Cardiac fibroblast (primary cell): ENCODE measurements around the gene GIMAP8.
A peak's percentile ranks its signal among the peaks of the same experiment; 100 is the strongest.

ENCODE experiments used
- DNase-seq, 2 donors: peaks; one replicate each; pipeline versions ENCODE4 v3.0.0 to v3.0.0-alpha.2; 2010; ENCODE audit warnings: low read depth in 2 of 2
- H3K4me3 ChIP-seq, 2 donors: replicated peaks in 1 of 2; 1 replicate in 1 of 2; 2 replicates in 1 of 2; pipeline ENCODE4 v1.5.1; 2011; ENCODE audit warnings: low read depth in 2 of 2, low read length in 2 of 2, mild to moderate bottlenecking in 2 of 2, moderate library complexity in 1 of 2
- TF ChIP-seq, protein P1 (sequence below): IDR thresholded peaks from one replicate; pipeline ENCODE4 v1.5.1; 2011; ENCODE audit warnings: low read depth, mild to moderate bottlenecking, low read length, inconsistent platforms

The GIMAP8 gene

DNA sequence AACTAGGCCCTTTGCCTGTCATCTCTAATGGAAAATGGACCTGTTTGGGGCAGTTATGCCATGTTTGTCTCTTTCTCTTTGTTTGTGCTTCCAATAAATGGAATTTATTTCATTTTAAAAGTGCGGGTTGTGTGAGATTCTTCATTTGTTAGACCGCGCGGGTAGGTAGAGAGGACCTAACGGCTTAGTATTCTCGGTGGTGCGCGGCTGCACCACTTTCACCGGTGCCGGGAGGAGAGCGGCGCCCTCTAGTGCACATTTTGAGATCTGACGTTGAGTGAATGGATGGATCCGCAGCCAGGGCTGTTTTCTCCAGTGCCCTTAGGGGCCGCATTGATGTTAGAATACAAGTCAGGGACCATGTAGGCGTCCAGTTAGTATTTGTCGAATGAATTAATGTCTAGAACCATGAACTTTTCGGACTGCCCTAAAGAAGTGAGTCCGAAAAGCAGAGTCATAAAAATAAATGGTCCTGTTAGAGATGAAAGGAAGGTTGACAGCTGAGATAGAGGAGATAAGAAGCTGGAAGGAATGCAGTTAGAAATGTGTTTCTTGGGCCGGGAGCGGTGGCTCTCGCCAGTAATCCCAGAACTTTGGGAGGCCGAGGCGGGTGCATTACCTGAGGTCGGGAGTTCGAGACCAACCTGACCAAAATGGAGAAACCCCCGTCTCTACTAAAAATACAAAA, 29.3 kb upstream of the GIMAP8 start:
- H3K4me3 ChIP-seq, result no peak overlapping the region
- peak; percentile 79 to 81 for DNase-seq
- TF ChIP-seq, protein P1, sequence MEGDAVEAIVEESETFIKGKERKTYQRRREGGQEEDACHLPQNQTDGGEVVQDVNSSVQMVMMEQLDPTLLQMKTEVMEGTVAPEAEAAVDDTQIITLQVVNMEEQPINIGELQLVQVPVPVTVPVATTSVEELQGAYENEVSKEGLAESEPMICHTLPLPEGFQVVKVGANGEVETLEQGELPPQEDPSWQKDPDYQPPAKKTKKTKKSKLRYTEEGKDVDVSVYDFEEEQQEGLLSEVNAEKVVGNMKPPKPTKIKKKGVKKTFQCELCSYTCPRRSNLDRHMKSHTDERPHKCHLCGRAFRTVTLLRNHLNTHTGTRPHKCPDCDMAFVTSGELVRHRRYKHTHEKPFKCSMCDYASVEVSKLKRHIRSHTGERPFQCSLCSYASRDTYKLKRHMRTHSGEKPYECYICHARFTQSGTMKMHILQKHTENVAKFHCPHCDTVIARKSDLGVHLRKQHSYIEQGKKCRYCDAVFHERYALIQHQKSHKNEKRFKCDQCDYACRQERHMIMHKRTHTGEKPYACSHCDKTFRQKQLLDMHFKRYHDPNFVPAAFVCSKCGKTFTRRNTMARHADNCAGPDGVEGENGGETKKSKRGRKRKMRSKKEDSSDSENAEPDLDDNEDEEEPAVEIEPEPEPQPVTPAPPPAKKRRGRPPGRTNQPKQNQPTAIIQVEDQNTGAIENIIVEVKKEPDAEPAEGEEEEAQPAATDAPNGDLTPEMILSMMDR, result peak; percentile 89

DNA sequence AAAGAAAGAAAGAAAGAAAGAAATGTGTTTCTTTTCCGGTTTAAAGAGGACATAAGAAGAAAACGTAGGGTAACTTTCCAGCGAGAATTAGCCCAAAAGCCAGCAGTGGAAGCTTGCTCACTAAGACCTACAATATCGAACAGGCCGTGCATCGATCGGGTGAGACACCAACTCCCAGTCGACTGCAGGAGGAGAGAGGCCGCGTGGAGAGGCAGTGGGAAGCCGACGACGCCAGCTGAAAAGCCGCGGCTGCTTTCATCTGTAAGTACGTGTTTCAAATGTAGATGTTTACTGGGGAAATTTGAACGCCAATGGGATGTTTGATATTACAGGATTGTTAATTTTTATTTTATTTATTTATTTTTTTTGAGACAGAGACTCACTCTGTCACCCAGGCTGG, 28.6 kb upstream of the GIMAP8 start:
- TF ChIP-seq, protein P1, result no peak
- no peak for DNase-seq
- H3K4me3 ChIP-seq, result no peak overlapping the region

DNA sequence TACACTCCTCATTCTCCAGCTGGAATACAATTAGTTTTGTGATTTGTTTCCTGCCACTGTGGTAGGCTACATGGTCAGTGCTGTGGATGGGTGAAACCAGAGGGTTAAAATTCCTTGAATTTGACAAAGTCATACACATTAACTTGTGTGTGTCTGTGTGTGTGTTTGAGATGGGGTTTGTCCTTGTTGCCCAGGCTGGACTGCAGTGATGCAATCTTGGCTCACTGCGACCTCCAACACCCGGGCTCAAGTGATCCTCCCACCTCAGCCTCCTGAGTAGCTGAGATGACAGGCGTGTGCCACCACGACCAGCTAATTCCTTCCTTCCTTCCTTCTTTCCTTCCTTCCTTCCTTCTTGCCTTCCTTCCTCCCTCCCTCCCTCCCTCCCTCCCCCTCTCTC, 24.8 kb upstream of the GIMAP8 start:
- TF ChIP-seq, protein P1, result no peak
- H3K4me3 ChIP-seq, result no peak overlapping the region
- DNase-seq, result no peak

DNA sequence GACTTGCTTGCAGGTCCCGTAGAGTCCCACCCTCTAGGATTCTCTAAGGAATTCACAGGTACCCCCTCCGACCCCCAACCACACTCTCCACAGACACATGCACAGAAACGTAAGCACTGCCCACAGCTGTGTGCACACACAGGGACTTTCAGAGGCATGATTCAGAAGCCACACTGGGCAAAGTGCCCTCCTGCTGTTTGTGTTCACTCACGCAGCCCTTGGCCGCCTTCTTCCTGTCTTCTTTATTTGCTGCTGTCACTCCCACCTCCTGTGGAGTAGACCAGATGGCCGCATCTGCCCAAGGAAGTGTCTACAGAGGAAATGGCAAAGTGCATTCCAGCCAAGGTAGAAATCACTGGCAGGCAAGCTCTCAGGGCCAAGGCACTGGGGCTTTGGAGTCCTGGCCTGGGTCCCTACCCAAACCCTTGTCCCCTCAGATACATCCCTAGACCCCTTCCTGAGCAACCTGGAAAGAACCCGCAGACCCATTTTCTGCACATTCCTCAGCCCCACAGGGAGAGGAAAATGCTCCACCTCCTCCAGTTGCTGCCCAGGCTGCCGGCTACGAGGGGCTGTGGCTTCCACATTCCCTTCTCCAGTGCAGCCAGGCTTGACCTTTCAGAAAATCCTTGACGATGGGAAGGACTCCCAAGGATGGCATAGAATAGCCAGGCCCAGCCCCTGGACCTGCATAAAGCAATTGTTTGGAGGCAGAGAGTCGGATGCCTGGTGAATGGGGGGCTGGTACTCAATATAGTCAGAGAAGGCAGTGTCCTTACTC, 21.6 kb upstream of the GIMAP8 start:
- TF ChIP-seq, protein P1, result no peak
- no peak overlapping the region for H3K4me3 ChIP-seq
- DNase-seq, result peak; percentile 57 to 88

DNA sequence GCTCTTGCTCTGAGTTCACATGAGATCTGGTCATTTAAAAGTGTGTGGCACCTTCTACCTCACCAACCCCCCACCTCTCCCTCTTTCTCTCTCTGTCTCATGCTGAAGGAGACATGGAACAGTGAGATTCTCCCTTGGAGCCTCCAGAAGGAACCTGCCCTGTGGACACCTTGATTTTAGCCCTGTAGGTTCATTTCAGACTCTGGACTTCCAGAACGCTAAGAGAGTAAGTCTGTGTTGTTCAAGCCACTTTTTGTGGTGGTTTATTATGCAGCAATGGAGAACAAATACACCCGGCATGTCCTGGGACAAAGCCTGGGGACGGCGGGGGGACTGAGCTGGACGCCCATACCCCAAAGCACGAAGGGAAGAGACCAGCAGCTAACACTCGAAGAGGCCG, 20.7 kb upstream of the GIMAP8 start:
- no peak overlapping the region for H3K4me3 ChIP-seq
- TF ChIP-seq, protein P1, result no peak
- no peak for DNase-seq

DNA sequence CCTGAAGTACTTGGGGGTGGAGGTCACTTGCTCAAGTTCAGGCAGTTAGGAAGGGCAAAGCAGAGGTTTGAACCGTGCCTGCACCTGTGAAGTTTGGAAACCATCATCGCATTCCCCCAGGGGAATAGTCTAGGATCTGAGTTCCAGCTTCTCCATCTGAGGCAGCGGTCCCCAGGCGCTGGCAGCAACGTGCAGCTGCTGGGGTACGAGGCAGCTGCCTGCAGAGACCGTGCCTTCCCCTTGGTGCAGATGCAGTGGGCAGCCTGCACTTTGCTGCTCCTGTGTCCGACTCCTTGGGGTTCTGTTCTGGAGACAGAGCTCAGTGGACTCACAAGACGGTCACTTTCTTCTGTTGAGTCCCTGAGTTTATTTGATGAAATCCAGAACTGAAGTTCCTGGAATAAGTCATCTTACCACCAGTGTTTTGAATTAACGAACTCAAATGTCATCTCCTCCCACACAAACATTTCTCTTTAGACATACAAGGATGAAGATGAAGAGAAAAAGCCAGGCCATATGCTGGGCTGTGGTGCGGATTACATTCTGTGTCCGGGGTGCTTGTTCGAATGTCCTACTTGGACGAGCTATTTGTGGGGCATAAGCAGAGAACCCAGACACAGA, 19.9 kb upstream of the GIMAP8 start:
- H3K4me3 ChIP-seq, result no peak overlapping the region
- no peak for DNase-seq

More for the DNA sequence above, 19.9 kb upstream of the GIMAP8 start:
- TF ChIP-seq, protein P1, result no peak
